Neuronal stem cell (in vitro differentiated cells): Measurements from ENCODE around the gene TMEM222.

Experiments
- DNase-seq: peaks from one replicate; pipeline ENCODE4 v3.0.0-alpha.2; 2013; ENCODE audit warnings: low spot score
- H2AFZ ChIP-seq: one replicate; pipeline ENCODE4 v1.6.1; 2013; ENCODE audit warnings: mild to moderate bottlenecking, low read length, inconsistent platforms
- H2AK5ac ChIP-seq: 2 replicates; pipeline ENCODE4 v1.6.1; 2013; ENCODE audit warnings: low read depth, mild to moderate bottlenecking, inconsistent platforms, low read length, moderate library complexity, mixed read lengths
- H2BK120ac ChIP-seq: 2 replicates; pipeline ENCODE4 v1.6.1; 2013; ENCODE audit warnings: low read depth, mild to moderate bottlenecking, inconsistent platforms, low read length, moderate library complexity, mixed read lengths
- H2BK12ac ChIP-seq: one replicate; pipeline ENCODE4 v1.6.1; 2013; ENCODE audit warnings: low read length, inconsistent platforms
- H2BK15ac ChIP-seq: 2 replicates; pipeline ENCODE4 v1.6.1; 2013; ENCODE audit warnings: mild to moderate bottlenecking, low read length, inconsistent platforms, mixed read lengths
- H2BK5ac ChIP-seq: one replicate; pipeline ENCODE4 v1.6.1; 2013; ENCODE audit warnings: inconsistent platforms, mild to moderate bottlenecking, low read length, moderate library complexity
- H3K14ac ChIP-seq: one replicate; pipeline ENCODE4 v1.6.1; 2013; ENCODE audit warnings: low read length, inconsistent platforms
- H3K18ac ChIP-seq: 2 replicates; pipeline ENCODE4 v1.6.1; 2013; ENCODE audit warnings: low read length, inconsistent platforms
- H3K23ac ChIP-seq: 2 replicates; pipeline ENCODE4 v1.6.1; 2013; ENCODE audit warnings: low read depth, mild to moderate bottlenecking, mixed read lengths, low read length, inconsistent platforms; ENCODE audit not compliant: poor library complexity
- H3K27ac ChIP-seq: replicated peaks from 3 replicates; pipeline ENCODE4 v1.5.1; 2013; ENCODE audit warnings: low read length, inconsistent platforms
- H3K27me3 ChIP-seq, 3 experiments: 2 replicates each; pipeline ENCODE4 v1.6.1; 2013; ENCODE audit warnings: low read length in 3 of 3, mild to moderate bottlenecking in 2 of 3, inconsistent platforms in 1 of 3, low read depth in 1 of 3, mixed read lengths in 1 of 3, moderate library complexity in 1 of 3; ENCODE audit not compliant: control insufficient read depth in 3 of 3, insufficient read depth in 3 of 3
- H3K36me3 ChIP-seq, 2 donors: replicated peaks in 1 of 2; 2 replicates each; pipeline ENCODE4 v1.6.1; 2013; ENCODE audit warnings: low read length in 2 of 2; ENCODE audit not compliant: control insufficient read depth in 2 of 2, insufficient read depth in 2 of 2
- H3K4ac ChIP-seq: 2 replicates; pipeline ENCODE4 v1.6.1; 2013; ENCODE audit warnings: inconsistent platforms, mild to moderate bottlenecking, low read length, moderate library complexity
- H3K4me1 ChIP-seq, 2 donors: 1 replicate in 1 of 2; 2 replicates in 1 of 2; pipeline ENCODE4 v1.6.1; 2013; ENCODE audit warnings: low read length in 2 of 2, low read depth in 1 of 2; ENCODE audit not compliant: control insufficient read depth in 2 of 2, insufficient read depth in 1 of 2
- H3K4me2 ChIP-seq: one replicate; pipeline ENCODE4 v1.6.1; 2013; ENCODE audit warnings: mild to moderate bottlenecking, low read length, inconsistent platforms; ENCODE audit not compliant: insufficient read depth, poor library complexity, severe bottlenecking
- H3K4me3 ChIP-seq, 2 donors: 2 replicates each; pipeline ENCODE4 v1.5.1; 2013; ENCODE audit warnings: low read length in 2 of 2, mild to moderate bottlenecking in 2 of 2, inconsistent platforms in 1 of 2, moderate library complexity in 1 of 2
- H3K79me1 ChIP-seq: one replicate; pipeline ENCODE4 v1.6.1; 2013; ENCODE audit warnings: low read depth, mild to moderate bottlenecking, inconsistent platforms, low read length, moderate library complexity
- H3K9ac ChIP-seq: one replicate; pipeline ENCODE4 v1.6.1; 2013; ENCODE audit warnings: mild to moderate bottlenecking, low read depth, low read length, inconsistent platforms; ENCODE audit not compliant: poor library complexity
- H3K9me3 ChIP-seq, 2 donors: replicated peaks in 1 of 2; 2 replicates each; pipeline versions ENCODE3 to v1.6.1; 2013; ENCODE audit warnings: low read length in 2 of 2, mild to moderate bottlenecking in 2 of 2, inconsistent platforms in 1 of 2, low read depth in 1 of 2, mixed read lengths in 1 of 2, moderate library complexity in 1 of 2; ENCODE audit not compliant: control insufficient read depth in 2 of 2, insufficient read depth in 1 of 2
- H4K8ac ChIP-seq: one replicate; pipeline ENCODE4 v1.6.1; 2013; ENCODE audit warnings: low read depth, mild to moderate bottlenecking, inconsistent platforms, low read length, moderate library complexity
- H4K91ac ChIP-seq: one replicate; pipeline ENCODE4 v1.6.1; 2013; ENCODE audit warnings: low read length, low read depth, mild to moderate bottlenecking, inconsistent platforms; ENCODE audit not compliant: poor library complexity
- WGBS, 2 donors: extraction: QIAGEN DNeasy Blood & Tissue Kit; methylation state at CpG; one replicate each; pipeline ENCODE4 v1.1.7; 2013; ENCODE audit warnings: missing lambda C conversion rate in 2 of 2, mixed read lengths in 1 of 2; ENCODE audit not compliant: insufficient read length in 2 of 2, insufficient replicate concordance in 1 of 2; ENCODE audit errors: extremely low coverage in 2 of 2; 5-methylcytosine and 5-hydroxymethylcytosine counted together

The TMEM222 gene

GRCh38 chr1:27306071-27306470 is 15.9 kb upstream of the TMEM222 start:
- no peak overlapping the region for H3K4me3 ChIP-seq
- H3K23ac ChIP-seq: no peak overlapping the region
- peaks cover 2 to 3% of the 10 kb centered on the region in 2 donors for H3K36me3 ChIP-seq
- WGBS, 2 donors: no CpG with 5 or more reads among the region's 11 CpGs
- no peak overlapping the region for H3K4me2 ChIP-seq
- H2BK120ac ChIP-seq: peak overlapping the region; percentile 56
- H2BK5ac ChIP-seq: peak overlapping the region; percentile 56
- peaks cover 21 to 23% of the 10 kb centered on the region in 2 donors for H3K4me1 ChIP-seq
- H2AFZ ChIP-seq: no peak overlapping the region
- H3K9me3 ChIP-seq: peaks cover 0 to 2% of the 10 kb centered on the region in 2 donors
- H3K27ac ChIP-seq: peak overlapping the region; percentile 85
- no peaks in the 10 kb centered on the region for H3K27me3 ChIP-seq
- H3K4ac ChIP-seq: peak overlapping the region; percentile 8
- H3K14ac ChIP-seq: no peak overlapping the region
- no peak for DNase-seq
- peak overlapping the region; percentile 7 for H4K91ac ChIP-seq
- no peak overlapping the region for H2BK15ac ChIP-seq
- H3K9ac ChIP-seq: peak overlapping the region; percentile 61
- H2AK5ac ChIP-seq: peak overlapping the region; percentile 82
- H3K18ac ChIP-seq: peak overlapping the region; percentile 67
- H4K8ac ChIP-seq: no peak overlapping the region
- H3K79me1 ChIP-seq: no peaks in the 10 kb centered on the region
- peak overlapping the region; percentile 24 for H2BK12ac ChIP-seq

DNA sequence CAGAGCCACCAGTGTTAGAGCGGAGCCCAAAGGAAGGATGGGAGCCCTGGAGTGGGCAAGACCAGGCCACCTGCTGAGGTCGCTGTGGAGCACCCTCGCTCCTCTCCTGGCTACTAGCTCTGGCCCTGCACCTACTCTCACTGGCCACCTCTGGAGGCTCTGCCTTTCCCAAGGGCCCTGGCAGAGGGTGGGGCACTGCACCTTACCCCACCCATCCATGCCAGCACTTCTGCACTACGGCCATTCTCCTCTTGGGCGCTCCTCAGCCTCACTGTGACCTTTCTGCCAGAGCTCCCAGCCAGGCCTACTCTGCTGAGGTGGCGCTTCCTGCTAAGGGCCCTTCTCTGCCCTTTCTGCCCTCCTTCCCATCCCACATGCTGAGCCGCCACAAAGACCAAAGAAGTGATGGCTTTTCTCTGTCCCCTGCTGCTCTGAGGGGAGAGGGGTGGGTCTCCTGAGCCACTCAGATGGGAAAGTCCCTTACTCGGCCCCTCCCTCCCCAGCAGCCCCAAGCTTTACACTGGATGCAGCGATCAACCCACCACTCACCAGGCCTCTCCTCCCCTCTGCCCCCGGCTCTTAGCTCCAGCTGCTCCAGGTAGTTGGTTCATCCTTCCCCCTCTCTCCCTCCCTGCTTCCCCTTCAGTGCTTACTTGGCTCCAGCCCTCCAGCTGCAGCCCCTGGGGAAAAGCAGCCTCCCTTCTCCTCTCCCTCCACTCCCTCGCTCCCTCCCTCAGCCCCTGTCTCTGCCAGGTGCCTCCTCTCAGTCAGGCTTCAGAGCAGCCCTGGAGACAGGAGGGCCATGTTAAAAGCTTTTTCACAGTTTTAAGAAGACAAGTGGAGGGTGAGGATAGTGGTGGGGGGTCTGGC is 14.8 kb upstream of the TMEM222 start:
- Histone ChIP-seq H2BK5ac (peak overlapping the region; percentile 56), H3K4ac (peak overlapping the region; percentile 46), H3K14ac (no peak overlapping the region), H3K4me2 (peak overlapping the region; percentile 48), H2BK15ac (no peak overlapping the region), H3K4me3 (no peak overlapping the region), H2BK12ac (peak overlapping the region; percentile 59), H3K9ac (peak overlapping the region; percentile 38), H4K91ac (no peak overlapping the region), H3K27ac (peak overlapping the region; percentile 85), H3K9me3 (peaks cover 0 to 2% of the 10 kb centered on the region in 2 donors), H2AFZ (peak overlapping the region; percentile 6), H3K36me3 (peaks cover 2 to 3% of the 10 kb centered on the region in 2 donors), H3K27me3 (no peaks in the 10 kb centered on the region), H2AK5ac (peak overlapping the region; percentile 82), H3K23ac (no peak overlapping the region), H3K4me1 (peaks cover 15 to 16% of the 10 kb centered on the region in 2 donors), H2BK120ac (peak overlapping the region; percentile 56), H3K18ac (peak overlapping the region; percentile 91), H3K79me1 (no peaks in the 10 kb centered on the region), H4K8ac (peak overlapping the region; percentile 70)
- DNase-seq: peak; percentile 67
- WGBS, 2 donors: no CpG with 5 or more reads among the region's 11 CpGs

- Histone ChIP-seq H3K18ac (peak overlapping the region; percentile 88), H4K91ac (no peak overlapping the region), H3K4me1 (peaks cover 15 to 16% of the 10 kb centered on the region in 2 donors), H3K4me3 (no peak overlapping the region), H2BK12ac (no peak overlapping the region), H2AK5ac (peak overlapping the region; percentile 49), H2BK120ac (no peak overlapping the region), H3K9ac (peak overlapping the region; percentile 13), H4K8ac (no peak overlapping the region), H3K36me3 (peaks cover 0 to 2% of the 10 kb centered on the region in 2 donors), H2AFZ (peak overlapping the region; percentile 48), H3K14ac (no peak overlapping the region), H3K23ac (no peak overlapping the region), H3K27ac (peak overlapping the region; percentile 85), H2BK15ac (no peak overlapping the region), H3K79me1 (no peaks in the 10 kb centered on the region), H3K9me3 (peaks cover 0 to 2% of the 10 kb centered on the region in 2 donors), H2BK5ac (peak overlapping the region; percentile 56), H3K27me3 (no peaks in the 10 kb centered on the region), H3K4ac (no peak overlapping the region), H3K4me2 (no peak overlapping the region)
- no peak for DNase-seq
- no CpG with 5 or more reads among the region's 6 CpGs for WGBS, 2 donors
Measured at GRCh38 chr1:27307874-27308598, 13.9 kb upstream of the TMEM222 start.

GRCh38 chr1:27314169-27314568 is 7.8 kb upstream of the TMEM222 start:
- no peak overlapping the region for H2BK12ac ChIP-seq
- no peak overlapping the region for H3K18ac ChIP-seq
- WGBS, 2 donors: no CpG with 5 or more reads among the region's 3 CpGs
- no peak for DNase-seq
- no peak overlapping the region for H2BK15ac ChIP-seq
- H3K4me3 ChIP-seq: no peak overlapping the region
- H2AK5ac ChIP-seq: no peak overlapping the region
- no peak overlapping the region for H4K91ac ChIP-seq
- H4K8ac ChIP-seq: no peak overlapping the region
- H3K14ac ChIP-seq: no peak overlapping the region
- no peak overlapping the region for H3K23ac ChIP-seq
- no peak overlapping the region for H3K9ac ChIP-seq
- H3K36me3 ChIP-seq: peaks cover 0 to 2% of the 10 kb centered on the region in 2 donors
- H2BK120ac ChIP-seq: no peak overlapping the region
- H3K4ac ChIP-seq: no peak overlapping the region
- no peak overlapping the region for H3K27ac ChIP-seq
- no peaks in the 10 kb centered on the region for H3K27me3 ChIP-seq
- H3K9me3 ChIP-seq: peaks cover 0 to 2% of the 10 kb centered on the region in 2 donors
- no peak overlapping the region for H3K4me2 ChIP-seq
- H2BK5ac ChIP-seq: no peak overlapping the region
- peak overlapping the region; percentile 39 for H2AFZ ChIP-seq
- H3K4me1 ChIP-seq: peaks cover 0 to 12% of the 10 kb centered on the region in 2 donors
- no peaks in the 10 kb centered on the region for H3K79me1 ChIP-seq
